HG03196 (cell line): ENCODE data around the gene FSTL4.
A peak's percentile ranks its signal among the peaks of the same experiment; 100 is the strongest.

Experiments used
- ATAC-seq: cut with Tn5 transposase; IDR thresholded peaks from one replicate; pipeline ENCODE4 v1.9.1; 2021; ENCODE audit not compliant: unreplicated experiment

The FSTL4 gene

GRCh38 chr5:133249593-133249992 is 362.7 kb downstream of the FSTL4 start:
- ATAC-seq = no peak

DNA sequence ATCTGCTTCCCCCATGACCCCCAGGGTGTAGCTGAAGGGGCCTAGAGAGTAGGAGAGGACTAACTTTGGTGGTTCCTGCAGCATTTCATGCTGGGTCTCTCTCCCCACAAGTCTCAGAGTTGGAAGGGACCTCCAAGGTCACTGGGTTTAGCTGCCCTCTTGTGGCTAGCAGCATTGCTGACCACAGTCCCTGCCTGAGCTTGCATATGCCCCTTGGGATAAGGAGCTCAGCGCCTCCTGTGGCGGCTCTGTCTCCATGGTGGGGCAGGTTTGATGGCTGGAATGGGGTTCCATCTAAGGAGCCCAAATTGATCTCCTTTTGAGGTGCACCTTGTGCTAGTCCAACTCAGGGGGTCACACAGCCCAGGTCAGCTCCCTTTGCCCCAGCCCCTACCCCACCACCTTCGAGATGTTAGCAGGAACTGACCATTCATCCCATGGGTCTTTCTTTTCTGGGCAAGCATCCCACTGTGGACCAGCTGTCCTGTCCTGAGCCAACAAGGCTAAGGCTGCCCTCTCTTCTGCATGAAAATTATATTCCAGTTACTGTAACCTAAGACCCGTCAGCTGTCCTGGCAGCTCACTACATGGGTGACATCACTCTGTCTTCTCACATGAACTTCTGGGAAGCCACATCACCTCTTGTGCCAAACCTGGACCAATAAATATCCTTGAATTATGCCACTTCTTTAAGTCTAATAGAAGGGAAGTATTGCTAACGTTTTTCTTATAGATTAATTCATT is 364.3 kb downstream of the FSTL4 start:
- no peak for ATAC-seq

DNA sequence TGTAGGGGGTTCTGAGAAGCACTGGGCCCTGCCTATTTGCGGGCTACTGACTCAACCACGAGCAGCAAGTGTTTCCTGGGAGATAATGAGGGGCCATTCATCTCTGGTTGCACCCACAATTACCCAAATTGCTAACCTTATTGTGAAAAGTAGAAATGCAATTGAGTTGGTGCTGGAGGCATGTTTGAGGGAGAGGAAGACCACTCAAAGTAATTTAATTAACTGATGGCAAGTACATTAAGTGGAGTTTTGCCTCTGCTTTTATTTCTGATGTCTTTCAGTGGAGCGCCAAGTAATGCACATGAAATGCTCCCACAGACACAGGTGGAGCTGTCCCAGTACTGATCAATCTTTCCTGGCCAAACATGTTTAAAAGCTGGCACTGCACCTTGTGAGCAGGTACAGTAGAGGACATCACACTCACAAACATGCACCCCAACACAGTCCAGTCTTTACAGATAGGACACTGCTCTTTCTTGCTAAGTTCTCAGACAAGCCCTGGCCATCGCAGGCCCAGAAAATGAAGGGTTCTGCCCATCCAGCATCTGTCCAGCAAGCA is 365.1 kb downstream of the FSTL4 start:
- ATAC-seq = no peak

DNA sequence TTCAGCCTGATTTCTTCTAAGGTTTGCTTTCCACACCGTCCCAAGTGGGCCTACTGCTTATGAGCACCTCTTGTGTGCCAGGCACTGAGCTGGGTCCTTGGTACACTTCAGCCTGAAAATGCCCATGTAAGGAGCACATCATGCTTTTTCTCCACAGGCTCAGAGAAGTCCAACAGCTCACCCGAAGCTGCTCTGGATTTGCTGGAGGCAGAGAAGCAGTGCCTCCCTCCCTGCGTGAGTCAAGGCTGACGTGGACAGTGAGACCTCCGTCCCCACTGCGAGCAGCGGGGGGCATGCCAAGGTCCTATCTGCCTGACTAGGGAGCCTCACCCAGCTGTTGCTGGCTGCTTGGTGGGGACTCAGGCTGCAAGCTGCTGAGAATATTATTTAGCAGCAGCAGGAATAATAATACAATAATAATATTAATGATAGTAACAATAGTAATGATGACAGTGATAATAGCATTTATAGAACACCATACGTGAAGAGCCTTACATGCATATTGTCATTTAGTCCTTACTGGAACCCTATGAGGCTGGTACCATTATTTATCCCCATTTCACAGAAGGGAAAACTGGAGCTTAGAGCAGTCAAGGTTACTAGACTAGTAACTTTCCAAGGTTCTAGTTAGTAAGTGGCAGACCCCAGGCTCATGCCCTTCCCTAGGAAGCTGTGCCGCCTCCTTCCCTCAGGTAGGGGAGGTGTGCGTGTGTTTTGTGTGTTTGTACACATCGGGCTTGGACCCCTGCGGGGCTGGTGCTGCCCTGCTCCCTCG is 365.8 kb downstream of the FSTL4 start:
- no peak for ATAC-seq

DNA sequence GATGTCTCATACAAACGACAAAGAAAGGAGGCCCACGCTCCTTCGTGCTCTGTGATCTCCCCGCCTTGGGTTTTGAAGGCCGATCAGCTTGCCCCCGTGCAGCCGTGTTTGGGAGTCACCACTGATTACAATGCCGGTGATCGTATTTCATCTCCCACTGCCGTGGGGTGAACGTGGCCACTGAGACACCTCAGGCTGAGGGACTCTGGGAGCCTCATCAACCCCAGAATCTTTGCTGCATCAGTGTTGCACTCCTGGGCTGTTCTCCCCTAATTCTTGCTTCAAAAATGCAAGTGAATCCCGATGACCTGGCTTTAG is 366.3 kb downstream of the FSTL4 start:
- no peak for ATAC-seq

GRCh38 chr5:133245191-133246052 is 366.9 kb downstream of the FSTL4 start:
- no peak for ATAC-seq

- no peak for ATAC-seq
These were observed 368.1 kb downstream of the FSTL4 start for GRCh38 chr5:133244242-133244641.

GRCh38 chr5:133243196-133243595 is 369.1 kb downstream of the FSTL4 start:
- no peak for ATAC-seq

GRCh38 chr5:133242221-133242835 is 370.0 kb downstream of the FSTL4 start:
- peak; percentile 34 for ATAC-seq

DNA sequence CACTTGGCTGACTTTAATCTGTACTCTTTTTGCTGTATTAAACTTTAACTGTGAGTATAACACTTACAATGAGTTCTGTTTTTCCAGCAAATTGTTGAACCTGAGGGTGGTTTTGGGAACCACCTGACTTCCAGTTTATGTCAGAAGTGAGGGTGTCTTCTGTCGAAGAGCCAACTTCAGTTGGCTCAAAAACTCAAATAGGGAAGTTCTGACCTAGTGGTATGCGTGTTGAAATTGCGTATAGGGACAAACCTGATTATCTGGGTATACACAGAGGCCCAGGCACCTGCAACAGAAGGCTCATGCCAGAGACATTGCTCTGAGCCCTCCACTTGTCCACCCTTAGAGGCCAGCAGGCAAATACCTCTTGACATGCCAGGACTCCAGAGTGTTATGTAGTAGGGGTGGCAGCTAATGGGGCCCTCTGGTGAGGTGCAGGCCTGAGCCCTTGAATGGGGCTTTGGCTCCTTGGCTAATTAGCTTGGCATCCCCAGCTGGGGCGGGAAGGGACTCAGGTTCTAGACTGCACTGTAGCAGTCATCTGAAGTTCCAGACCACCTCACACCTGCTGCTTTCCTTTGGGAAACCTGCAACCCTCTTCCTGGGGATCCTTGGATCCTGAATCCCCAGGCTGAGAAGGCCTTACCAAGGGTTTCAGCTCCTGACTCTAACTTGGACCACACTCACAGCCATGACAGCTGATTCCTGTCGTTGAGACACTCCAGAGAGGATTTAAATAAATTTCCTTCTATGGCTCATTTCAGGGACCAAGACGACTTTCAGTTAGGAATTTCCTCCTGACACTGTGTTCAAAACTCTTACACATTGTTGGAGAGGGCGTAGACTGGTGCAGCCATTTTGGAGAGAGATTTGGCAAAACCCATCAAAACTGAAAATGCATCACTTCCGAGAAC is 370.9 kb downstream of the FSTL4 start:
- ATAC-seq = no peak

DNA sequence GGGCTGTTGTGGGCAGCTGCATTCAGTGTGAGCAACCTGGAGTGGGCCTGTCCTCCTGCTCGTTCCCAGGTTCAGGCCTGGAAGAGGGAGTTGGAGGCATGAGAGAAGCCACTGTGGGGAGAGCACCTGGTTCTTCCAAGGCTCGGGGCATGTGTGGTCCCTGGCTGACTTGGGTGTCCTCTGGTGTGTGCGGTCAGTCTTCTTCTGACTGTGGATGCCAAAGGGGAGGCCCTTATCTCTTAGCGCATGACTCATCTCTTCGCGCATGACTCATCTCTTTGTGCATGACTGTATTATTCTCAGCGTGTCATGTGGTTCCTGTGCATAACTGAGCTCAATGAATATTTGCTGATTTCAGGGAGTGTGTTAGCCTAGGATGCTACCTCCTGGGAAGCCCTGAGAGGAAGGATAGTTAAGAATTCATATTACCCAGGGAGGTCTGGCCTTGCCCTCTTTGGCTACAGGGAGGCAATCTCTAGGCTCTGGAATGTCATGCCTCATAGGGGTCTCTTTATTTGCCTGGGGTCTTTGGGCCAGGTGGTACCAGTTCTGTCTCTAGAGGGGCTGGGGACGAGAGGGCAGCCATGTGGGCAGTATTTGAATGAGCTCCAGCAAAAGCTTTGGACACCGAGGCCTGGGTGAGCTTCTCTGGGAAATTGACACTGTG is 371.8 kb downstream of the FSTL4 start:
- ATAC-seq = peak; percentile 60

DNA sequence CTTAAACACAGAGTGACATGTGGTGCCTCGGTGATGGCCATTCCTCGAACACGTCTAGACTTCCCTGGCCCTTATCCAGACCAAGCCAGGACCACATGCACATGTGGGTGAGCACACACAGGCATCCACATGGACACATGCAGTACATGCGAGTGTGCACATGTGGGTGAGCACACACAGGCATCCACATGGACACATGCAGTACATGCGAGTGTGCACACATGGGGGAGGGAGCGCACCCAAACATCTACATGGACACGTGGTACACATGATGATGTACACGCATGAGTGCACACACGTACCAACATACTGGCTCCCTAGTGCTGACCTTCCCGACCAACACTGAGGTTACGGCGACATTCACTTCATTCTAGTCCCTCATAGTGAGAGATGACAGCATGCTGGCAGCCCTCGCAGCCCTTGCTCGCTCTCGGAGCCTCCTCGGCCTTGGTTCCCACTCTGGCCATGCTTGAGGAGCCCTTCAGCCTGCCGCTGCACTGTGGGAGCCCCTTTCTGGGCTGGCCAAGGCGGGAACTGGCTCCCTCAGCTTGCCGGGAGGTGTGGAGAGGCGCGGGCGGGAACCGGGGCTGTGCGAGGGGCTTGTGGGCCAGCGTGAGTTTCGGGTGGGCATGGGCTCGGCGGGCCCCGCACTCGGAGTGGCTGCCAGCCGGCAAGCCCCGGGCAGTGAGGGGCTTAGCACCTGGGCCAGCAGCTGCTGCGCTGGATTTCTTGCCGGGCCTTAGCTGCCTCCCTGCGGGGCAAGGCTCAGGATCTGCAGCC is 373.7 kb downstream of the FSTL4 start:
- no peak for ATAC-seq

- no peak for ATAC-seq
These were observed 375.4 kb downstream of the FSTL4 start for GRCh38 chr5:133236976-133237375.

GRCh38 chr5:133236541-133236951 is 375.8 kb downstream of the FSTL4 start:
- no peak for ATAC-seq

- no peak for ATAC-seq
These were observed 376.5 kb downstream of the FSTL4 start for GRCh38 chr5:133235696-133236426.

DNA sequence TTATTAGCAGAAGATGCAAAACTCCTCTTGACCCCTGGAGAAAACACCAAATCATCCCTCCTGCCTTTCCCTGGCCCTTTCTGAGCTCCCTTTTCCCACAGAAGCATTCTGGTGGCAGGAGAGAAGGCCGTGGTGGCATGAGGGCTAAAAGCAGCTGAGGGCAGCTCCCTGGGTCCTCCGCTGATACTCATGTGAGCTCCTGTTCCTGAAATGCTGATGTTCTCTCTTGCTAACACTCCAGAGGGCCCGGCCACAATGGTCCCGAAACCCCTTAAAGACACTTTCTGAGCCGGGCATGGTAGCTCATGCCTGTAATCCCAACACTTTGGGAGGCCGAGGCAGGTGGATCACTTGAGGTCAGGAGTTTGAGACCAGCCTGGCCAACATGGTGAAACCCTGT is 377.4 kb downstream of the FSTL4 start:
- ATAC-seq = no peak

DNA sequence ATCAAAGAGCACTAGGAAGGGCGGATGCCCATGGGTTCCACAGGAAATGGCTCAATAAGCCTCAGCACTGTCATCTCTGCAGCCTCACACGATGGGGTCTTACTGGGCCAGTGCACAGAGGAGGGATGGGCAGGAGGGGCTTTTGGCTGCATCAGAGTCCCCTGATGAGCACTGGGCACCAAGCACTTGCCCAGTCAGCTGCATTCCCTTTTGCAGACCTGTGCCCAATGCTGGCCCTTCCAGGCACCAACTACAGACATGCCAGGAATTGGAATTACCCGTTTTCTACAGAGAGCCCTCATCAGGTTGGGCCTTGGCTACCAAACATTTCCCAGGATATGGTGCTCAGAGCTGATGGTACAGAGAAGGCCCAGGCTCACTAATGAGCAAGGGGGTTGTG is 378.1 kb downstream of the FSTL4 start:
- no peak for ATAC-seq

DNA sequence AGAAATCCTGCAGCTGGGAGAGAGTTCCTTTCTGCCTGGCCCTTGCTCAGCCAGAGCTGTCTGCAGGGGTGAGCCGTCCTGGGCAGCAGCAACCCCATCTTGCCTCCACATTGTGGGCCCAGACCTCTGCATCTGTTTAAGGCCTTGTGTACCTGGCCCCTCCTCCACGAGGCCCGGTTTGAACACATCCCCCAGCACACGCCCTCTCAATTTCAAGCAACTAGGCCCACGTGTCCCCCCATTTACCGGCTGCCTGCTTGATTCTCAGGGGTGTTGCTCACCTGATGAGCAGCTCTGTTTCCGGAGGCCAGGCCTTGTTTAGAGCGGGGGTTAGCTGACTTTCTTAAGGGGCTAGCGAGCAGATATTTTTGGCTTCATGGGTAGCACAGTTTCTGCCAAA is 378.7 kb downstream of the FSTL4 start:
- ATAC-seq = no peak
